ENCODE data around the gene ACP3. TPM values are rescaled to one million over a fixed set of nuclear protein-coding genes. Genes with fewer than 3 reads are reported as not detected.

The ACP3 gene
- total and polyA plus RNA-seq, 2 experiments from 2014 or later = 5.2 to 7.7 TPM

GRCh38 chr3:132283916-132284405 lies 33.2 kb upstream of the ACP3 start:
- no peak for TF ChIP-seq CTCF (IDR thresholded peaks at IDR 0.05; ENCODE audit: poor library complexity)
- no peak for TF ChIP-seq EZH2phosphoT487 (IDR thresholded peaks at IDR 0.05; ENCODE audit: low read depth, severe bottlenecking, unreplicated experiment)
- Histone ChIP-seq H3K79me2 (no peaks in the 10 kb centered on the region), H3K36me3 (replicated peaks; ENCODE audit: insufficient read depth, low read depth) (no peaks in the 10 kb centered on the region), H2AFZ (peak overlapping the region; percentile 65), H3K4me3 (no peak overlapping the region), H3K9me2 (replicated peaks; ENCODE audit: insufficient read depth) (no peaks in the 10 kb centered on the region), H3K9me3 (ENCODE audit: low read depth) (no peaks in the 10 kb centered on the region), H3K27ac (peak overlapping the region; percentile 81), H4K20me1 (ENCODE audit: insufficient read depth, poor library complexity, severe bottlenecking) (no peaks in the 10 kb centered on the region), H3K4me2 (peak overlapping the region; percentile 48), H3K27me3 (no peaks in the 10 kb centered on the region), H3K4me1 (ENCODE audit: insufficient read depth) (peaks cover 24% of the 10 kb centered on the region)
- WGBS (ENCODE audit: low lambda C conversion rate, missing lambda C conversion rate) = 58% methylated on average over 5 of the region's 5 CpGs
- DNase-seq (ENCODE audit: low spot score) = no peak

- H3K9me2 ChIP-seq (replicated peaks; ENCODE audit: insufficient read depth) = no peaks in the 10 kb centered on the region
- H3K79me2 ChIP-seq = no peaks in the 10 kb centered on the region
- H3K36me3 ChIP-seq (replicated peaks; ENCODE audit: insufficient read depth, low read depth) = no peaks in the 10 kb centered on the region
- 70% methylated on average over 32 of the region's 32 CpGs for WGBS (ENCODE audit: low lambda C conversion rate, missing lambda C conversion rate)
- no peaks in the 10 kb centered on the region for H3K9me3 ChIP-seq (ENCODE audit: low read depth)
- TF ChIP-seq EZH2phosphoT487 (IDR thresholded peaks at IDR 0.05; ENCODE audit: low read depth, severe bottlenecking, unreplicated experiment) (no peak), CTCF (IDR thresholded peaks at IDR 0.05; ENCODE audit: poor library complexity) (no peak), EZH2 (IDR thresholded peaks at IDR 0.05; ENCODE audit: borderline replicate concordance) (no peak)
- peak overlapping the region; percentile 61 for H3K4me2 ChIP-seq
- no peaks in the 10 kb centered on the region for H4K20me1 ChIP-seq (ENCODE audit: insufficient read depth, poor library complexity, severe bottlenecking)
- peak overlapping the region; percentile 81 for H3K27ac ChIP-seq
- H3K4me1 ChIP-seq (ENCODE audit: insufficient read depth) = peaks cover 24% of the 10 kb centered on the region
- H3K27me3 ChIP-seq = no peaks in the 10 kb centered on the region
- H3K4me3 ChIP-seq = no peak overlapping the region
- DNase-seq (ENCODE audit: low spot score) = peak; percentile 61
- peak overlapping the region; percentile 10 for H2AFZ ChIP-seq
Measured at GRCh38 chr3:132284781-132285619, 32.2 kb upstream of the ACP3 start.

- Histone ChIP-seq H3K27me3 (no peaks in the 10 kb centered on the region), H3K27ac (peak overlapping the region; percentile 81), H3K4me2 (peak overlapping the region; percentile 61), H3K4me1 (ENCODE audit: insufficient read depth) (peaks cover 24% of the 10 kb centered on the region), H4K20me1 (ENCODE audit: insufficient read depth, poor library complexity, severe bottlenecking) (no peaks in the 10 kb centered on the region), H3K4me3 (no peak overlapping the region), H2AFZ (no peak overlapping the region), H3K9me2 (replicated peaks; ENCODE audit: insufficient read depth) (no peaks in the 10 kb centered on the region), H3K9me3 (ENCODE audit: low read depth) (no peaks in the 10 kb centered on the region), H3K79me2 (no peaks in the 10 kb centered on the region), H3K36me3 (replicated peaks; ENCODE audit: insufficient read depth, low read depth) (no peaks in the 10 kb centered on the region)
- DNase-seq (ENCODE audit: low spot score) = peak; percentile 26
- TF ChIP-seq EZH2phosphoT487 (IDR thresholded peaks at IDR 0.05; ENCODE audit: low read depth, severe bottlenecking, unreplicated experiment) (no peak), EZH2 (IDR thresholded peaks at IDR 0.05; ENCODE audit: borderline replicate concordance) (no peak)
- 21% methylated on average over 2 of the region's 2 CpGs for WGBS (ENCODE audit: low lambda C conversion rate, missing lambda C conversion rate)
Measured at GRCh38 chr3:132285620-132285945, 31.6 kb upstream of the ACP3 start.

GRCh38 chr3:132286035-132286434 lies 31.2 kb upstream of the ACP3 start:
- Histone ChIP-seq H3K79me2 (no peaks in the 10 kb centered on the region), H3K4me1 (ENCODE audit: insufficient read depth) (peaks cover 24% of the 10 kb centered on the region), H3K9me3 (ENCODE audit: low read depth) (no peaks in the 10 kb centered on the region), H2AFZ (no peak overlapping the region), H3K4me2 (peak overlapping the region; percentile 61), H3K27ac (peak overlapping the region; percentile 31), H4K20me1 (ENCODE audit: insufficient read depth, poor library complexity, severe bottlenecking) (no peaks in the 10 kb centered on the region), H3K36me3 (replicated peaks; ENCODE audit: insufficient read depth, low read depth) (no peaks in the 10 kb centered on the region), H3K27me3 (no peaks in the 10 kb centered on the region), H3K9me2 (replicated peaks; ENCODE audit: insufficient read depth) (no peaks in the 10 kb centered on the region), H3K4me3 (no peak overlapping the region)
- WGBS (ENCODE audit: low lambda C conversion rate, missing lambda C conversion rate) = 54% methylated on average over 1 of the region's 1 CpG
- DNase-seq (ENCODE audit: low spot score) = no peak
- TF ChIP-seq EZH2 (IDR thresholded peaks at IDR 0.05; ENCODE audit: borderline replicate concordance) (no peak), EZH2phosphoT487 (IDR thresholded peaks at IDR 0.05; ENCODE audit: low read depth, severe bottlenecking, unreplicated experiment) (no peak), CTCF (IDR thresholded peaks at IDR 0.05; ENCODE audit: poor library complexity) (no peak)

All from hepatocyte (in vitro differentiated cells).